Measurements from ENCODE around the gene FAM13A.
"Not testable (repeated sequence)": the region's sequence is repeated elsewhere in the genome, so short reads cannot be mapped to it uniquely, and the experiment has no call there.

FAM13A gene

GRCh38 chr4:89042055-89042454 is 14.9 kb downstream of the FAM13A start:
- DNase-seq (ENCODE audit: low read depth), result no peak

- no peak for DNase-seq (ENCODE audit: low read depth)
Observed at GRCh38 chr4:89039730-89040338, 17.2 kb downstream of the FAM13A start.

- DNase-seq (ENCODE audit: low read depth), result no peak
Observed at GRCh38 chr4:89036535-89036934, 20.4 kb downstream of the FAM13A start.

- no peak for DNase-seq (ENCODE audit: low read depth)
Observed at GRCh38 chr4:89031272-89031671, 25.7 kb downstream of the FAM13A start.

DNA sequence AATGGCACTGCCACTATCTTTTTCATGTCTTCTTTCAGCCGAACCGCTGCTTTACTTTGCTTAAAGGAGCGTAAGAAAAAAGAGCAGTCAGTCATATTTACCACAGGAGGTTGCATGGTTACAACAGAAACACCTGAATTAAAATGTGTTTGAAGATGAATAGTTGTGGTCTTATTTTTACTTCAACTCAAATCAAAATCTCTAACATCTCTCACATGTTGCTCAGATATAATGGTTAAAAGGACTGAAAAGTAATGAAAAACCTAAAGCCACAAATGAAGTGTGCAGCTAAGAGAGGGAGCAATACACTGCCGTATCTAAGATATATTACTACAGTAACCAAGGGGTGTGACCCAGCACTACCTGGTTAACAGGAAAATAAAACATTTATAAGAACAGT is 27.4 kb downstream of the FAM13A start:
- DNase-seq (ENCODE audit: low read depth), result no peak

DNA sequence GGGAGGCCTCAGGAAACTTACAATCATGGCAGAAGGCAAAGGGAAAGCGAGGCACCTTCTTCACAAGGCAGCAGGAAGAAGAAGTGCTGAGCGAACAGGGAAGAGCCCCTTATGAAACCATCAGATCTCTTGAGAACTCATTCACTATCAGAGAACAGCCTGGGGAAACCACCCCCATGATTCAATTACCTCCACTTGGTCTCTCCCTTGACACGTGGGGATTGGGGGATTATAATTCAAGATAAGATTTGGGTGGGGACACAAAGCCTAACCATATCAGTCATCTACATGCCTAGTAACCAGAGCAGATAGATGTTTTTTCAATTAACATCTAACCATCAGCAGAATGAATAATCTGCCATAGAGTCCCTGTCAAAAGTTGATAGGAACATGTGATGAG is 30.4 kb downstream of the FAM13A start:
- DNase-seq (ENCODE audit: low read depth), result no peak

GRCh38 chr4:89024051-89024675 is 32.8 kb downstream of the FAM13A start:
- DNase-seq (ENCODE audit: low read depth), result peak; percentile 55

- no peak for DNase-seq (ENCODE audit: low read depth)
Observed at GRCh38 chr4:89023140-89023539, 33.8 kb downstream of the FAM13A start.

GRCh38 chr4:89022426-89023128 is 34.4 kb downstream of the FAM13A start:
- no peak for DNase-seq (ENCODE audit: low read depth)

DNA sequence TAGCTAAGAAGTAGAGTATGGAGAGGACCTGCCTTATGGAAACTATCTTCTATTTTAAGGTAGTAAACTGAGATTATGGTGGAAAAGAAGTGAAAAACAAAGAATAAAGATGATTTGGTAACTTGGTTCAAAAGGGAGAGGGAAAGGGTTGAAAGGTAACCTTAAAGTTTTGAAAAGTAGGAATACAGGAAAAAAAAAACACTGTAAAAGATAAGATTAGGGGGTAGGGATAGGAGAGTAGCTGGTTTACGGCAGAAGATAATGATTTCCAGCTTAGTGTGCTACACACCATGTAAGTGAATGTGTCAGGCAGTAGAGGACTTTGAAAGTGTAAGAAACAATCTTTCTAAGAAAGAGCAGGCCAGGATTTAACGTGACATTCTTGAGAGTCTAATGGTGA is 35.3 kb downstream of the FAM13A start:
- DNase-seq (ENCODE audit: low read depth), result no peak

DNA sequence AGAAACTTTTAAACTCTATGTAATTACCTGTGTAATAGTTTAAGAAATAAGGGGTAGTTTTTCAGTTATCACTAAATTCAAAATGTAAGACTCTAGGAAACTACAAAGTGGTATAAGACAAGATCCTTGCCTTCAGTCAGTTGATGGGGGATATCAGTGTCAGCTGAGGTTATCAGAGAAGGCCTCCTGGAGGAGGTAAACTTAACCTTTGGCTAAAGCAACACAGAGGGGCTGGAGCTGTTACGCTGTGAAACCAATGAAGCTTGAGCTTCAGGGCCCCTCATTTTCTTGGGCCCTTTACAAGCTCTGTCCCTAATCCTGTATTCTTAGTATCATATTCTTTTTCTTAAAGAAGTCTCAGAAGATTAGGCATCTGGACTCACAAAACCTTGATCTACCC is 35.9 kb downstream of the FAM13A start:
- DNase-seq (ENCODE audit: low read depth), result no peak

GRCh38 chr4:89014897-89015296 is 42.1 kb downstream of the FAM13A start:
- not testable (repeated sequence) for DNase-seq (ENCODE audit: low read depth)

DNA sequence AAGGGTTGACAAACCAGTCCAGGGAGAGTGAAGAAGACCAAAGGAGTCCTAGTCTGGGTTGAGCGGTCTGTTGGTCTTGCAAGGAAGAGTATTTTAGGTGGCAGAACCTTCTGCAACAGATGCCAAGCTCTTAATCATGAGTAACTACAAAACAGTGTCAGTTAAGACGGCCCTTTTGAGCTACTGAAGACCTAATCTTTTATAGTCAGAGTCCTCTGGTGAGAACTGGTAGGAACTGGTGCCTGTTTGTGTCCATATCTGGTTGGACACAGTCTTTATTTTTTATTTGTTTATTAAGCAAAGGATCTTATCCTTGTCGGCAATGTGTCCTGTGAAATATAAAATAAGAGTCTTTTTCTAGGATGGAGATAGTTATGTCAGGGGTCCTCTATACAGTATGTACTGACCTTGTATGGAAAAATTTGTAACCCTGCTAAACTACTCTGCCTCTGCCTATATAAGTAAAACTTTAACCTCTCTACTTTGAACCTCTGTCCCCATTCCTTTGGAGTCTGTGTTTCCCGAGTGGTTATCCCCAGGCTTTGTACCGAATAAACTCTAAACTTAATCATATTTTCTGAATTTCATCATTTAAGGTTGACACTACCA is 47.1 kb downstream of the FAM13A start:
- no peak for DNase-seq (ENCODE audit: low read depth)

GRCh38 chr4:89009115-89009514 is 47.9 kb downstream of the FAM13A start:
- DNase-seq (ENCODE audit: low read depth), result no peak

- no peak for DNase-seq (ENCODE audit: low read depth)
Observed at GRCh38 chr4:89008166-89008565, 48.8 kb downstream of the FAM13A start.

- DNase-seq (ENCODE audit: low read depth), result no peak
Observed at GRCh38 chr4:89007338-89007939, 49.5 kb downstream of the FAM13A start.

- no peak for DNase-seq (ENCODE audit: low read depth)
Observed at GRCh38 chr4:89006307-89006706, 50.7 kb downstream of the FAM13A start.

- not testable (repeated sequence) for DNase-seq (ENCODE audit: low read depth)
Observed at GRCh38 chr4:89005066-89005465, 51.9 kb downstream of the FAM13A start.

DNA sequence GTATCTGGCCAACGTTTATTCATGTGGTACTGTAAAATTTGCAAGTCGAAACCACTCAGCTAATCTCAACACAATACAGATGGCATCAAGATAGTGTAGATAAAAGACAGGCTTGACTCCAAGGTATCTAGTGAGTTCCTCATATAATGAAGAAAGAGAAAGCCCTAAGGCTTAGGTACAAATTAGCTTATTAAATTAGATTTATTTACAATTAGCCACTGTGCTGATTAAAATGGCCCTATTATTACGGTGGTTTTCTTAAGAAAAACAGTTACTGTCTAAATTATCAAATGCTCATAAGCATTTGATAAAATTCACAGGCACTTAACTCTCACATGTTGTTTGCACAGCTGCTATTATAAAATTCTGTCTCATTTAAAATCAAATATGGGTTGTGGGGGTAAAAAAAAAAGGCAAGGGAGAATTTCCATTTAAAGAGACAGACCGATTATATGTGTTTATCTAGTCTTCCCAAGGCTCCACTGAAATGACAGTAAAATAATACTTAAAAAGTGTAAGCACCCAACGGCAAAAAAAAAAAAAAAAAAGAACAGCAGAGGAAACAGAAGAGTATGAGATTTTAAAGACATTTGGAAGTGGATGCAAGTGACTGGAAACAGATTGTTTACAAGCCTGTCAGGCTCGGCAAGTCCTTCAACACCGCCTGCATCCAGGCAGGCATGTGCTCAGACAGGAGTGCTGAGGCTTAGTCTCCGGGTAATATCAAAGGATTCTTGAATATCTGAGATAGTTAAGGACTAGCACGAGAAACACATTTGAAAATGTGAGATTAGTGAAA is 55.1 kb downstream of the FAM13A start:
- no peak for DNase-seq (ENCODE audit: low read depth)

DNA sequence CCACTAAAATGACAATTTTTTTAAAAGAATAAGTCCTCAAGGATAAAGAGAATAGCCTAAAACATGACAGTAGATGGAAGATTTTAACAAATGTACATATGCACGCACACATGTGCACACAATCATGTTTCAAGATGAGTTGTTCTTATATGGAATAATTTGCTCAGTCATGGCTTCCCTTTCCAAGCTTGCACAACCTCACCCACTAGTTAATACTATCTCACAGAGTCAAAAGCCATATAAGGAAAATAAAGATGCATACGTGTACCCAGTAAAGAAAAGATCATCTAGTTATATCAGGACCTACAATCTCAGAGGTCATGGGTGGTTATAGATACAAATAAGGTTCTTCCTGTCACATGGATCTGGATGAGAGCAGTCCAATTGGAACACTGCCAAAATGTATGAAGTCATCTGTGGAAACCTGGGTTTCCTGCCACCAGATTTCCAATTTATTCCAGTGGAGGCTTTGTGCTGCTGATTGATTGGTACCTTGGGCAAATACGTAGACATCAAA is 56.1 kb downstream of the FAM13A start:
- DNase-seq (ENCODE audit: low read depth), result no peak

GRCh38 chr4:89000382-89000781 is 56.6 kb downstream of the FAM13A start:
- no peak for DNase-seq (ENCODE audit: low read depth)
